Omental fat pad (tissue), 4 donors: ENCODE measurements around the gene GTPBP2. TPM values are rescaled to one million over a fixed set of nuclear protein-coding genes. Genes with fewer than 3 reads are reported as not detected.

Source experiments
- ATAC-seq: fragments of 150-250 bp; one replicate; pipeline ENCODE4 v1.9.1; 2016; ENCODE audit warnings: mild to moderate bottlenecking, moderate library complexity; ENCODE audit not compliant: low FRiP score
- DNase-seq: peaks from one replicate; pipeline ENCODE4 v3.0.0-alpha.2; 2019; ENCODE audit warnings: low spot score
- CTCF ChIP-seq, 3 donors: fragments of 450-650 bp; IDR thresholded peaks; one replicate each; pipeline ENCODE4 v1.5.1; 2016 to 2017; ENCODE audit warnings: antibody characterized with exemption in 3 of 3, mild to moderate bottlenecking in 3 of 3, moderate library complexity in 2 of 3
- total RNA-seq, 4 donors: library from RNA; depleted of rRNA; stranded (reverse); fragments of >200 nt; gene quantifications; one replicate each; pipeline ENCODE4 v1.1.0, GENCODE V29; 2016

Gene GTPBP2
- total RNA-seq, 4 donors from 2014 or later: 37.5 to 65.7 (median 44.0) TPM

- ATAC-seq: no peak
- DNase-seq: no peak
- no peak for TF ChIP-seq CTCF (IDR thresholded peaks at IDR 0.05)
Observed at GRCh38 chr6:43621836-43622180, 7.3 kb downstream of the GTPBP2 start.

- TF ChIP-seq CTCF (IDR thresholded peaks at IDR 0.05): no peak
- ATAC-seq (no peak), DNase-seq (no peak)
Observed at GRCh38 chr6:43621078-43621835, 7.8 kb downstream of the GTPBP2 start.

GRCh38 chr6:43616725-43617472 lies 12.2 kb downstream of the GTPBP2 start:
- DNase-seq (no peak), ATAC-seq (no peak)
- TF ChIP-seq CTCF (IDR thresholded peaks at IDR 0.05): no peak

GRCh38 chr6:43614396-43614730 lies 14.7 kb downstream of the GTPBP2 start:
- TF ChIP-seq CTCF (IDR thresholded peaks at IDR 0.05): no peak
- ATAC-seq (no peak), DNase-seq (no peak)

GRCh38 chr6:43613721-43614395 lies 15.2 kb downstream of the GTPBP2 start:
- no peak for ATAC-seq
- no peak for TF ChIP-seq CTCF (IDR thresholded peaks at IDR 0.05)
- no peak for DNase-seq

GRCh38 chr6:43610431-43610830 lies 18.6 kb downstream of the GTPBP2 start:
- no peak for TF ChIP-seq CTCF (IDR thresholded peaks at IDR 0.05)
- ATAC-seq: no peak
- DNase-seq: no peak
